K562 (cell line): ENCODE data around the gene SELENOM. TPM values are rescaled to one million over a fixed set of nuclear protein-coding genes. Genes with fewer than 3 reads are reported as not detected.
A peak's percentile ranks its signal among the peaks of the same experiment; 100 is the strongest.

Source experiments
- CEBPG ChIP-seq, 3 experiments: fragments of 200-800 bp in 1 of 3; sonication (Bioruptor generic) in 1 of 3; sonication (generic) in 1 of 3; formaldehyde crosslinking in 1 of 3; IDR thresholded peaks in 2 of 3; conservative IDR thresholded peaks in 1 of 3; 2 replicates each; pipeline versions ENCODE4 v1.6.1 to v1.8.0; 2016 to 2022; ENCODE audit warnings: missing compliant biosample characterization in 2 of 3, missing genetic modification characterization in 2 of 3, mild to moderate bottlenecking in 1 of 3, missing genetic modification reagents in 1 of 3
- ERF ChIP-seq: fragments of 450-650 bp; formaldehyde crosslinking; IDR thresholded peaks from 2 replicates; pipeline ENCODE4 v1.4.0; 2020; ENCODE audit warnings: mild to moderate bottlenecking, mixed read lengths
- EZH2 ChIP-seq: IDR thresholded peaks from 2 replicates; pipeline ENCODE4 v1.6.1; 2012; ENCODE audit warnings: low read depth, mild to moderate bottlenecking, inconsistent platforms, low read length, borderline replicate concordance
- FOXA1 ChIP-seq: fragments of 450-650 bp; IDR thresholded peaks from 2 replicates; pipeline ENCODE4 v1.6.1; 2016; ENCODE audit warnings: mild to moderate bottlenecking, borderline replicate concordance
- FOXA3 ChIP-seq, 2 experiments: fragments of 450-650 bp in 1 of 2; sonication (generic) in 1 of 2; formaldehyde crosslinking; IDR thresholded peaks in 1 of 2; conservative IDR thresholded peaks in 1 of 2; 2 replicates each; pipeline versions ENCODE4 v1.4.0 to v1.8.0; 2020 to 2022; ENCODE audit warnings: mild to moderate bottlenecking in 2 of 2, missing genetic modification reagents in 1 of 2
- L3MBTL2 ChIP-seq: fragments of 450-650 bp; IDR thresholded peaks from 2 replicates; pipeline ENCODE4 v1.6.1; 2016; ENCODE audit warnings: mild to moderate bottlenecking, moderate library complexity
- MTA2 ChIP-seq: fragments of 450-650 bp; IDR thresholded peaks from 2 replicates; pipeline ENCODE4 v1.6.1; 2016; ENCODE audit warnings: low read depth
- MYBL2 ChIP-seq, 2 experiments: fragments of 450-650 bp in 1 of 2; sonication (generic) in 1 of 2; formaldehyde crosslinking in 1 of 2; IDR thresholded peaks; 2 replicates each; pipeline versions ENCODE4 v1.6.1 to v1.8.1; 2017 to 2022; ENCODE audit warnings: borderline replicate concordance in 1 of 2, inconsistent platforms in 1 of 2, low read depth in 1 of 2, mild to moderate bottlenecking in 1 of 2, missing genetic modification reagents in 1 of 2, moderate library complexity in 1 of 2
- NFATC3 ChIP-seq: fragments of 450-650 bp; IDR thresholded peaks from 2 replicates; pipeline ENCODE4 v1.6.1; 2017; ENCODE audit warnings: mild to moderate bottlenecking
- NFE2L1 ChIP-seq: fragments of 450-650 bp; IDR thresholded peaks from 2 replicates; pipeline ENCODE4 v1.6.1; 2016; ENCODE audit warnings: missing genetic modification characterization, low read depth, mild to moderate bottlenecking, missing compliant biosample characterization, moderate library complexity, borderline replicate concordance
- NR2C2 ChIP-seq, 2 experiments: fragments of 200-800 bp in 1 of 2; sonication (Bioruptor generic) in 1 of 2; sonication (generic) in 1 of 2; formaldehyde crosslinking in 1 of 2; IDR thresholded peaks; 2 replicates each; pipeline versions ENCODE4 v1.6.1 to v1.8.0; 2016 to 2022; ENCODE audit warnings: mild to moderate bottlenecking in 1 of 2, missing compliant biosample characterization in 1 of 2, missing genetic modification characterization in 1 of 2, missing genetic modification reagents in 1 of 2
- PKNOX1 ChIP-seq: fragments of 450-650 bp; IDR thresholded peaks from 2 replicates; pipeline ENCODE4 v1.6.1; 2016
- RNF2 ChIP-seq: sonication (generic); IDR thresholded peaks from 2 replicates; pipeline ENCODE4 v1.6.1; 2016
- SMARCA4 ChIP-seq: fragments of 450-650 bp; IDR thresholded peaks from 2 replicates; pipeline ENCODE4 v1.6.1; 2016
- SRSF9 ChIP-seq: fragments of 200-400 bp; formaldehyde crosslinking; IDR thresholded peaks from 2 replicates; pipeline ENCODE4 v1.6.1; 2017; ENCODE audit warnings: low read depth, low read length, borderline replicate concordance
- YY1 ChIP-seq, 3 experiments: IDR thresholded peaks; 2 replicates each; pipeline ENCODE4 v1.6.1; 2011; ENCODE audit warnings: low read length in 2 of 3, mild to moderate bottlenecking in 2 of 3, moderate library complexity in 2 of 3, borderline replicate concordance in 1 of 3, control low read depth in 1 of 3, low read depth in 1 of 3; ENCODE audit not compliant: insufficient read depth in 3 of 3, insufficient replicate concordance in 2 of 3, control insufficient read depth in 1 of 3, insufficient read length in 1 of 3; ENCODE audit errors: extremely low read depth in 1 of 3
- ZBED1 ChIP-seq: IDR thresholded peaks from 2 replicates; pipeline ENCODE4 v1.6.1; 2014
- ZNF224 ChIP-seq: sonication (generic); formaldehyde crosslinking; IDR thresholded peaks from 2 replicates; pipeline ENCODE4 v1.8.0; 2022; ENCODE audit warnings: mild to moderate bottlenecking, missing genetic modification reagents
- ZNF23 ChIP-seq: fragments of 250-450 bp; sonication (Bioruptor Pico); IDR thresholded peaks from 2 replicates; pipeline ENCODE4 v1.4.0; 2020; ENCODE audit warnings: mild to moderate bottlenecking
- ZNF445 ChIP-seq: fragments of 250-450 bp; sonication (Bioruptor Pico); IDR thresholded peaks from 2 replicates; pipeline ENCODE4 v1.4.0; 2020; ENCODE audit warnings: low read depth, mild to moderate bottlenecking, moderate library complexity
- polyA plus RNA-seq, 8 experiments: library from polyadenylated mRNA; depleted of rRNA in 4 of 8; stranded (reverse) in 5 of 8; unstranded in 3 of 8; fragments of >200 nt; fragmentation: Nextera tagmentation in 2 of 8; fragmentation: Illumina TruSeq in 1 of 8; extraction: Ambion mirVana in 2 of 8; extraction: Trizol in 1 of 8; gene quantifications; 2 replicates each; pipeline versions ENCODE4 v1.2.1 to v1.2.3, GENCODE V29; 2011 to 2014; ENCODE audit warnings: inconsistent platforms in 1 of 8, missing spikeins in 1 of 8
- total RNA-seq, 7 experiments: library from RNA; depleted of rRNA in 6 of 7; stranded (reverse); fragments of >200 nt in 6 of 7; fragmentation: Illumina TruSeq in 2 of 7; extraction: Trizol in 2 of 7; gene quantifications; 2 replicates each; pipeline versions ENCODE4 v1.2.1 to v1.2.3, GENCODE V29; 2011 to 2021; ENCODE audit warnings: low replicate concordance in 1 of 7
- TF ChIP-seq, protein P1 (sequence below): fragments of 450-650 bp; IDR thresholded peaks from 2 replicates; pipeline ENCODE4 v1.6.1; 2017; ENCODE audit warnings: antibody characterized with exemption
- TF ChIP-seq, protein P2 (sequence below): fragments of 200-800 bp; sonication (Bioruptor generic); IDR thresholded peaks from 2 replicates; pipeline ENCODE4 v1.6.1; 2017; ENCODE audit warnings: missing genetic modification characterization, missing compliant biosample characterization

The SELENOM gene
- total and polyA plus RNA-seq, 9 of the 15 experiments (the other 6 are each of a cell fraction or from before 2014, with no cell fraction given) = 1.2 to 10.6 (median 3.7) TPM

- TF ChIP-seq, protein P1, sequence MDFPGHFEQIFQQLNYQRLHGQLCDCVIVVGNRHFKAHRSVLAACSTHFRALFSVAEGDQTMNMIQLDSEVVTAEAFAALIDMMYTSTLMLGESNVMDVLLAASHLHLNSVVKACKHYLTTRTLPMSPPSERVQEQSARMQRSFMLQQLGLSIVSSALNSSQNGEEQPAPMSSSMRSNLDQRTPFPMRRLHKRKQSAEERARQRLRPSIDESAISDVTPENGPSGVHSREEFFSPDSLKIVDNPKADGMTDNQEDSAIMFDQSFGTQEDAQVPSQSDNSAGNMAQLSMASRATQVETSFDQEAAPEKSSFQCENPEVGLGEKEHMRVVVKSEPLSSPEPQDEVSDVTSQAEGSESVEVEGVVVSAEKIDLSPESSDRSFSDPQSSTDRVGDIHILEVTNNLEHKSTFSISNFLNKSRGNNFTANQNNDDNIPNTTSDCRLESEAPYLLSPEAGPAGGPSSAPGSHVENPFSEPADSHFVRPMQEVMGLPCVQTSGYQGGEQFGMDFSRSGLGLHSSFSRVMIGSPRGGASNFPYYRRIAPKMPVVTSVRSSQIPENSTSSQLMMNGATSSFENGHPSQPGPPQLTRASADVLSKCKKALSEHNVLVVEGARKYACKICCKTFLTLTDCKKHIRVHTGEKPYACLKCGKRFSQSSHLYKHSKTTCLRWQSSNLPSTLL = no peak
- TF ChIP-seq CEBPG (CRISPR knock-in tag; IDR thresholded peaks at IDR 0.05) = peak; percentile 53
- peak in 1 of 2 experiments; percentile 66; a peak in 2 of 4 replicates for TF ChIP-seq CEBPG (tag; conservative IDR thresholded peaks at IDR 0.05 in 1 of 2, IDR thresholded peaks at IDR 0.05 in 1 of 2)
- TF ChIP-seq, protein P2, sequence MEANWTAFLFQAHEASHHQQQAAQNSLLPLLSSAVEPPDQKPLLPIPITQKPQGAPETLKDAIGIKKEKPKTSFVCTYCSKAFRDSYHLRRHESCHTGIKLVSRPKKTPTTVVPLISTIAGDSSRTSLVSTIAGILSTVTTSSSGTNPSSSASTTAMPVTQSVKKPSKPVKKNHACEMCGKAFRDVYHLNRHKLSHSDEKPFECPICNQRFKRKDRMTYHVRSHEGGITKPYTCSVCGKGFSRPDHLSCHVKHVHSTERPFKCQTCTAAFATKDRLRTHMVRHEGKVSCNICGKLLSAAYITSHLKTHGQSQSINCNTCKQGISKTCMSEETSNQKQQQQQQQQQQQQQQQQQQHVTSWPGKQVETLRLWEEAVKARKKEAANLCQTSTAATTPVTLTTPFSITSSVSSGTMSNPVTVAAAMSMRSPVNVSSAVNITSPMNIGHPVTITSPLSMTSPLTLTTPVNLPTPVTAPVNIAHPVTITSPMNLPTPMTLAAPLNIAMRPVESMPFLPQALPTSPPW (CRISPR knock-in tag) = peak; percentile 53; the same call in 1 of the 2 replicates
- TF ChIP-seq NFATC3 = peak; percentile 43; the same call in 1 of the 2 replicates
- TF ChIP-seq FOXA3 (CRISPR knock-in tag; conservative IDR thresholded peaks at IDR 0.05 in 1 of 2, IDR thresholded peaks at IDR 0.05 in 1 of 2) = peak in 1 of 2 experiments; percentile 90; a peak in 2 of 4 replicates
- no peak for TF ChIP-seq RNF2
- TF ChIP-seq ZNF445 (CRISPR knock-in tag) = no peak
- no peak for TF ChIP-seq ERF
- no peak for TF ChIP-seq EZH2
- TF ChIP-seq PKNOX1 = no peak
- no peak for TF ChIP-seq MYBL2 (IDR thresholded peaks at IDR 0.05; ENCODE audit: low read depth)
- TF ChIP-seq MYBL2 (CRISPR knock-in tag; IDR thresholded peaks at IDR 0.05; ENCODE audit: borderline replicate concordance) = no peak
- TF ChIP-seq L3MBTL2 = no peak
- TF ChIP-seq ZNF23 (CRISPR knock-in tag) = no peak
- no peak for TF ChIP-seq ZNF224 (CRISPR knock-in tag)
- TF ChIP-seq FOXA1 = no peak
- no peak for TF ChIP-seq NR2C2 (CRISPR knock-in tag; IDR thresholded peaks at IDR 0.05)
- no peak for TF ChIP-seq NR2C2 (tag; IDR thresholded peaks at IDR 0.05)
- TF ChIP-seq SRSF9 = no peak
- no peak for TF ChIP-seq ZBED1
- no peak for TF ChIP-seq YY1 (IDR thresholded peaks at IDR 0.05; ENCODE audit: borderline replicate concordance in 1 of 3, control insufficient read depth in 1 of 3, extremely low read depth in 1 of 3, insufficient read depth in 3 of 3, insufficient read length in 1 of 3, insufficient replicate concordance in 2 of 3, low read depth in 1 of 3, low read length in 2 of 3)
- no peak for TF ChIP-seq MTA2
- no peak for TF ChIP-seq NFE2L1 (tag)
- no peak; the same call in 1 of the 2 replicates for TF ChIP-seq SMARCA4
Measured at GRCh38 chr22:31102441-31103081, 4.8 kb downstream of the SELENOM start (continued).
